H1 (cell line): Measurements from ENCODE around the gene SMDT1.

Experiments
- CBX8 ChIP-seq: fragments of 300-800, 300-1000 bp; sonication (generic); IDR thresholded peaks from 2 replicates; pipeline ENCODE4 v1.7.1; 2016; ENCODE audit warnings: low read depth, low read length, borderline replicate concordance
- CHD2 ChIP-seq: IDR thresholded peaks from 2 replicates; pipeline ENCODE4 v1.6.1; 2012; ENCODE audit warnings: low read length, improper control_type of control experiment
- GABPA ChIP-seq: IDR thresholded peaks from 2 replicates; pipeline ENCODE4 v1.6.1; 2011; ENCODE audit warnings: mild to moderate bottlenecking, low read length, moderate library complexity, borderline replicate concordance; ENCODE audit not compliant: insufficient read depth
- JUN ChIP-seq: IDR thresholded peaks from 2 replicates; pipeline ENCODE4 v1.6.1; 2011; ENCODE audit warnings: low read depth, mild to moderate bottlenecking, improper control_type of control experiment, low read length
- JUND ChIP-seq: IDR thresholded peaks from 2 replicates; pipeline ENCODE4 v1.6.1; 2011; ENCODE audit warnings: mild to moderate bottlenecking, improper control_type of control experiment, low read length
- NRF1 ChIP-seq: IDR thresholded peaks from 2 replicates; pipeline ENCODE4 v1.6.1; 2011; ENCODE audit warnings: mild to moderate bottlenecking, low read depth, low read length, improper control_type of control experiment
- POLR2A ChIP-seq, 2 experiments: IDR thresholded peaks; 1 replicate in 1 of 2; 2 replicates in 1 of 2; pipeline ENCODE4 v1.6.1; 2011; ENCODE audit warnings: low read depth in 2 of 2, low read length in 2 of 2, mild to moderate bottlenecking in 2 of 2; ENCODE audit errors: control extremely low read depth in 1 of 2
- RFX5 ChIP-seq: IDR thresholded peaks from 2 replicates; pipeline ENCODE4 v1.6.1; 2011; ENCODE audit warnings: low read depth, low read length, improper control_type of control experiment, borderline replicate concordance
- SP2 ChIP-seq: IDR thresholded peaks from 2 replicates; pipeline ENCODE4 v1.6.1; 2012; ENCODE audit warnings: mild to moderate bottlenecking, low read length, inconsistent platforms
- TAF1 ChIP-seq: IDR thresholded peaks from 2 replicates; pipeline ENCODE4 v1.6.1; 2011; ENCODE audit warnings: mild to moderate bottlenecking, low read depth, low read length
- TCF12 ChIP-seq: IDR thresholded peaks from 2 replicates; pipeline ENCODE4 v1.6.1; 2011; ENCODE audit warnings: low read depth, mild to moderate bottlenecking, low read length
- TEAD4 ChIP-seq: IDR thresholded peaks from 2 replicates; pipeline ENCODE4 v1.6.1; 2012; ENCODE audit warnings: low read depth, low read length, inconsistent platforms, mixed read lengths
- YY1 ChIP-seq: IDR thresholded peaks from 2 replicates; pipeline ENCODE4 v1.6.1; 2011; ENCODE audit warnings: low read depth, mild to moderate bottlenecking, low read length
- TF ChIP-seq, protein P1 (sequence below), 3 experiments: IDR thresholded peaks; 1 replicate in 2 of 3; 2 replicates in 1 of 3; pipeline versions ENCODE4 v1.5.1 to v1.6.1; 2011; ENCODE audit warnings: low read length in 3 of 3, mild to moderate bottlenecking in 3 of 3, inconsistent platforms in 2 of 3, low read depth in 1 of 3, moderate library complexity in 1 of 3; ENCODE audit not compliant: insufficient read depth in 1 of 3; ENCODE audit errors: control extremely low read depth in 1 of 3

DNA sequence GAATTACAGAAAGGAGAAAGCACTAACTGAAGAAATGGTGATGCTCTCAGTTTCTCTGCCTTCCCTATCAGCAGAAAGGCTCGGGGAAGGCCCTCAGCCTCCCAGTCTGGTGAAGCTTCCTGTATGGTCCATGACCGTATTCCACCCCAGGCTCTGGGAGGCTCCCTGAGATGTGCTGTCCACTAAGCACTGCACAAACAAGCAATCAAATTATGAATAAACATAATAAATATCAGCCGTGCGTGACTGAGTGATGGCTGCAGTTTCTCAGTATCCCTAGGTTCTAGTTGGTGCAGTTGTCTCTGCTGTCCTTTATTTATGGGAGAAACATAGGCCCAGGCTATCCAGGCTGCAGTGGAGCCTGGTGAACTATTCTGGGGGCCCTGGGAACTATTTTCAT, 3.6 kb downstream of the SMDT1 start:
- TF ChIP-seq, protein P1, sequence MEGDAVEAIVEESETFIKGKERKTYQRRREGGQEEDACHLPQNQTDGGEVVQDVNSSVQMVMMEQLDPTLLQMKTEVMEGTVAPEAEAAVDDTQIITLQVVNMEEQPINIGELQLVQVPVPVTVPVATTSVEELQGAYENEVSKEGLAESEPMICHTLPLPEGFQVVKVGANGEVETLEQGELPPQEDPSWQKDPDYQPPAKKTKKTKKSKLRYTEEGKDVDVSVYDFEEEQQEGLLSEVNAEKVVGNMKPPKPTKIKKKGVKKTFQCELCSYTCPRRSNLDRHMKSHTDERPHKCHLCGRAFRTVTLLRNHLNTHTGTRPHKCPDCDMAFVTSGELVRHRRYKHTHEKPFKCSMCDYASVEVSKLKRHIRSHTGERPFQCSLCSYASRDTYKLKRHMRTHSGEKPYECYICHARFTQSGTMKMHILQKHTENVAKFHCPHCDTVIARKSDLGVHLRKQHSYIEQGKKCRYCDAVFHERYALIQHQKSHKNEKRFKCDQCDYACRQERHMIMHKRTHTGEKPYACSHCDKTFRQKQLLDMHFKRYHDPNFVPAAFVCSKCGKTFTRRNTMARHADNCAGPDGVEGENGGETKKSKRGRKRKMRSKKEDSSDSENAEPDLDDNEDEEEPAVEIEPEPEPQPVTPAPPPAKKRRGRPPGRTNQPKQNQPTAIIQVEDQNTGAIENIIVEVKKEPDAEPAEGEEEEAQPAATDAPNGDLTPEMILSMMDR (IDR thresholded peaks at IDR 0.05; ENCODE audit: control extremely low read depth in 1 of 3, insufficient read depth in 1 of 3, low read depth in 1 of 3, low read length in 3 of 3) = no peak
- no peak for TF ChIP-seq TAF1
- TF ChIP-seq RFX5 = no peak
- no peak for TF ChIP-seq GABPA
- TF ChIP-seq TCF12 = no peak
- TF ChIP-seq JUND = no peak
- no peak for TF ChIP-seq POLR2A (IDR thresholded peaks at IDR 0.05; ENCODE audit: control extremely low read depth in 1 of 2, low read depth in 2 of 2, low read length in 2 of 2)
- TF ChIP-seq JUN = no peak
- no peak for TF ChIP-seq YY1
- TF ChIP-seq TEAD4 = no peak
- no peak for TF ChIP-seq SP2
- no peak for TF ChIP-seq NRF1
- no peak for TF ChIP-seq CHD2
- TF ChIP-seq CBX8 = no peak
